Measurements from ENCODE around the gene CTXN1.
A peak's percentile ranks its signal among the peaks of the same experiment; 100 is the strongest.

The CTXN1 gene

DNA sequence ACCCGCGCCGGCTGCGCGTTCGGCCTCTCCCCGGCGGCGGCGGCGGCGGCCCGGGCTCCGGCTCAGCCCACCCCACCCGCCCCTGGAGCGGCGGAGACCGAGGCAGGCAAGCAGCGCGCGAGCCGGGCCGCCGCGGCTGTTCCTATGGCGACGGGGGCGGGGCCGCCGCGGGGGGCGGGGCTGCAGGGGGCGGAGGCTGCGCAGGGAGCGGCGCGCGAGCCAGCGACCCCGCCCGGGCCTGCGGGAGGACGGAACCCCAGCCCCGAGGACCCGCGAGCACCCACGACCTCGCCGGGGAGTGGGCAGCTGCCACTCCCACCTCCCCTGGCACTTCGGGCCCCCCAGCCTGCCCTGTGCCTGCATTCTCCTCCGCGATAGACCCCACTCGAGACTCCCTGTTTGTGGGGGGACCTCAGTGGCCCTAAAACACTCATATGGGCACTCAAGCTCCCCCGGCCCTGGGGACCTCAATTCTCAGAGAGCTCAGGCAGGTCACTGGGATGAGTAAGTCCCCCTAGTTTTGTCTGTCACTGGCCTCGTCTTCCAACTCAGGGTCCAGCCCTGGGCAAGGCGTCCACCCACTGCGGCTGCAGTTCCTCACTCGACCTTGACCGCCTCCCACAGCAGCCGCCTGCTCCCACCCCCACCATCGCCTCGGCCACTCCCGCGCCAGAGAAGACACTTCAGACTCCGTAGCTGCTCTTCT, at the start of gene CTXN1:
Gene CTXN1 (minus strand): TSS at position 115 of the 706 bp plus-strand sequence. CDS start 597 bp downstream, outside the sequence.
- H3K9me3 Mint-ChIP-seq = no peaks in the 10 kb centered on the region
- peaks cover 22% of the 10 kb centered on the region for H3K36me3 Mint-ChIP-seq (ENCODE audit: low read depth)
- H3K4me1 Mint-ChIP-seq (ENCODE audit: low read depth) = peaks cover 34% of the 10 kb centered on the region
- no peaks in the 10 kb centered on the region for H3K27me3 Mint-ChIP-seq
- peak within 1 kb of the TSS; percentile 76 for H3K4me3 Mint-ChIP-seq
- H3K27ac Mint-ChIP-seq = no peak within 1 kb of the TSS

DNA sequence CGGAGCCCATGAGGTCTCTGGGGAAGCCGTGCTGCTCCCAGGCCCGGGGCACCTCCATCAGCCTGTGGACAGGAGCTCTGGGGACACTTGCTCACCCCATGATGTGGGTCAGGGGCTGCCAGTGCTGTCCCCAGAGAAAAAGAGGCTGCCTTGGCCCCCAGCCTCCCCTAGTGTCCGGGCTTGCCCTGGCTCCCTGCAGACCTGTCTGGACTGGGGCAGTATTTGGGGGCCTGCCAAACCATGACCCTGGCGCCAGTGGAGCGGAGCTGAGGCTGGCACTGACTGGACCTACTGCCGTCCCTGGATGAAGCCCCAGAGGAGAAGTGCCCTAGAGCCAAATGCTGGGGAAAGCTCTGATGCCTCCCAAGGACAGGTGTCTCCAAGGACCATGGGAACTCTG, 49.1 kb upstream of the CTXN1 start:
- Mint-ChIP-seq H3K27me3 (no peaks in the 10 kb centered on the region), H3K4me1 (ENCODE audit: low read depth) (no peaks in the 10 kb centered on the region), H3K36me3 (ENCODE audit: low read depth) (peaks cover 27% of the 10 kb centered on the region), H3K9me3 (no peaks in the 10 kb centered on the region), H3K27ac (no peak overlapping the region), H3K4me3 (no peak overlapping the region)

- Mint-ChIP-seq H3K4me3 (no peak overlapping the region), H3K36me3 (ENCODE audit: low read depth) (peaks cover 28% of the 10 kb centered on the region), H3K27ac (no peak overlapping the region), H3K9me3 (no peaks in the 10 kb centered on the region), H3K27me3 (no peaks in the 10 kb centered on the region), H3K4me1 (ENCODE audit: low read depth) (no peaks in the 10 kb centered on the region)
Observed at GRCh38 chr19:7973883-7974282, 47.9 kb upstream of the CTXN1 start.

GRCh38 chr19:7971553-7972520, 45.9 kb upstream of the CTXN1 start:
- no peak overlapping the region for H3K27ac Mint-ChIP-seq
- no peaks in the 10 kb centered on the region for H3K27me3 Mint-ChIP-seq
- H3K36me3 Mint-ChIP-seq (ENCODE audit: low read depth) = peaks cover 28% of the 10 kb centered on the region
- no peaks in the 10 kb centered on the region for H3K9me3 Mint-ChIP-seq
- no peak overlapping the region for H3K4me3 Mint-ChIP-seq
- no peaks in the 10 kb centered on the region for H3K4me1 Mint-ChIP-seq (ENCODE audit: low read depth)

- no peak overlapping the region for H3K4me3 Mint-ChIP-seq
- H3K27ac Mint-ChIP-seq = no peak overlapping the region
- H3K36me3 Mint-ChIP-seq (ENCODE audit: low read depth) = peaks cover 32% of the 10 kb centered on the region
- H3K9me3 Mint-ChIP-seq = no peaks in the 10 kb centered on the region
- H3K27me3 Mint-ChIP-seq = no peaks in the 10 kb centered on the region
- H3K4me1 Mint-ChIP-seq (ENCODE audit: low read depth) = no peaks in the 10 kb centered on the region
Observed at GRCh38 chr19:7970716-7971448, 44.9 kb upstream of the CTXN1 start.

DNA sequence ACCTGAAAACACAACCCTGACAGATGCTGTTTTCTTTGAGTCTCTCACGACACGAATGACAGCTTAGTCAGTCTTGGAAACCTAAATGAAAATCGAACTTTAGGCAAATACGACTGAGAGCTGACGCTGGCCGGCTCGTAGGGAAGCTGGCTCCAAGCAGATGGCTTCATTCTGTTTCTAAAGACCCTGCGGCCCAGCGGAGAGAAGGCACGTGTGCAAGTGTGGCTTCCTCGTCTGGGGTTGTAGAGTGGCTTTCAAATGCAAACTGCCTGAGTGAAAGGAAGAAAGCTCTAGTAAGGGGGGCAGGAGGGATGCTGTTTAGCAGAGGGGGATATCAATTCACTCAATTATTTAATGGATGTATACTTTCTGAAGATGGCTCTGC, 43.6 kb upstream of the CTXN1 start:
- Mint-ChIP-seq H3K9me3 (no peaks in the 10 kb centered on the region), H3K36me3 (ENCODE audit: low read depth) (peaks cover 39% of the 10 kb centered on the region), H3K27me3 (no peaks in the 10 kb centered on the region), H3K4me3 (no peak overlapping the region), H3K4me1 (ENCODE audit: low read depth) (no peaks in the 10 kb centered on the region), H3K27ac (no peak overlapping the region)

DNA sequence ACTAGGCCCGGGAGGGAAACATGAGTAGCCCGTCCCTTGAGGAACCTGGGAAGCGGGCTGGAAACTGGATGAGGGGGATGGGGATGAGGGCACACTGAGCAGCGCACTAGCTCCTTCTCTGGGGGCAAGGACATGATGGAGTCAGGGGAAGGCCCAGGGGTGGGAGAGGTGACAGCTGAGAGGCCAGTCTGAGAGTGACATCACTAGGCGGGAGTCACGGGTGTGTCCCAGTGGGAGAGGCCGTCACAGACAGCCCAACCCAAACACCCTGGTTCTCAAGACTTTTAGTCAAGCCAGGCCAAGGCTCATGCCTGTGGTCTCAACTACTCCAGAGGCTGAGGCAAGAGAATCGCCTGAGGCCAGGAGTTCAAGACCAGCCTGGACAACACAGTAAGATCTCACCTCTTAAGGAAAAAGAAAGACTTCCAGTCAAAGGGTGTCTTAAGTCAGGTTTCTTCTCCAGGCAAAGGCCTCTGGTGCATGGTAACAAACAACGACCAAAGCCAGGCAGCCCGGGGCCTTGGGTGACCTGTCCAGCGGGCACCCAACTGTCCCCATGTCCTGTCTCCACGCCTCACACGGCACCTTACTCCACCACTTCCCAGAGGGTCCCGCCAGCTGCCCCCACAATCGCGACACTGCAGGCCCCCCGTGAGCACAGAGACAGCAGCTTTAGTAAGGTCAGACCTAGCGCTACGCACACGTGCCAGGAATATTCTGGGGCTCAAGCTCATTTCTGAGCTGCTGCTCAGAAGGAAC, 43.0 kb upstream of the CTXN1 start:
- H3K27me3 Mint-ChIP-seq = no peaks in the 10 kb centered on the region
- H3K36me3 Mint-ChIP-seq (ENCODE audit: low read depth) = peaks cover 33% of the 10 kb centered on the region
- no peaks in the 10 kb centered on the region for H3K4me1 Mint-ChIP-seq (ENCODE audit: low read depth)
- no peak overlapping the region for H3K4me3 Mint-ChIP-seq
- no peak overlapping the region for H3K27ac Mint-ChIP-seq
- no peaks in the 10 kb centered on the region for H3K9me3 Mint-ChIP-seq

DNA sequence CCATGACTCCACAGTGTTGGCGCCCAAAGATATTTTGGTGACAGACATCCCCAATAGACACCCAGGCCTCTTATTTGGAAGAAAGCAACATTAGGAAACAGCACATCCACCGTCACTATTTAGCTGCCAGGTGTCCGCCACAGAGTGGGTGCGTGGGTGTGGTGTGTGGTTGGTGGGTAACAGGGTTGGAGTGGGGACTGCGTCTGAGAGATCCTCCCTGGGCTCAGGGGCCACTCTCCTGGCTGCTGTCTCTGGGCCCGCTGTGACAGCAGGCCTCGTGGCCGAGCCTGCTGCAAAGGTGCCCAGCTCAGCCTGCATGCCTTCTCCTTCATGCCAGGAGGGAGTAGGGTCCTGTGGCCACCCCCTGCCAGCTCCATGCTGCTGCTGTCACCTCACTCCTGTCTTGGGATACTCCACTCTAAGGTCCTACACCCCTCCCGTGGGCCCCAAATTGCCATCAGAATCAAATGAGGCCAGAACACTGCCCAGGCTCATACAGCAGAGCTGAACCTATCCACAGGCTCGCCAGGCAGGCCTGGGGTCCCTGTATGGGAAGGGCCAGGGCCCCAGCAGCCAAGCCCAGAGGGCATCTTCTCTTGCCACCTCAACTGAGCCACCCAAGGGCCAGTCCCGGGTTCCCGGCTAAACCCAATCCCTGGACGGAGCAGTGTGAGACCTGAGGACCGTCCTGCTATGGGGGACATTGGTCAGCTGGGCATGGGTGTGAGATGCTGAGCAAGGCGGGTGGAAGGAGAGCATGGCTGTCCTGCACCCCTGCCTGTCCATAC, 42.3 kb upstream of the CTXN1 start:
- Mint-ChIP-seq H3K9me3 (no peaks in the 10 kb centered on the region), H3K36me3 (ENCODE audit: low read depth) (peaks cover 30% of the 10 kb centered on the region), H3K4me3 (no peak overlapping the region), H3K27me3 (no peaks in the 10 kb centered on the region), H3K27ac (no peak overlapping the region), H3K4me1 (ENCODE audit: low read depth) (no peaks in the 10 kb centered on the region)

- Mint-ChIP-seq H3K4me3 (no peak overlapping the region), H3K36me3 (ENCODE audit: low read depth) (peaks cover 39% of the 10 kb centered on the region), H3K27me3 (no peaks in the 10 kb centered on the region), H3K27ac (no peak overlapping the region), H3K4me1 (ENCODE audit: low read depth) (no peaks in the 10 kb centered on the region), H3K9me3 (no peaks in the 10 kb centered on the region)
Observed at GRCh38 chr19:7965921-7966665, 40.2 kb upstream of the CTXN1 start.

- H3K4me3 Mint-ChIP-seq = no peak overlapping the region
- H3K4me1 Mint-ChIP-seq (ENCODE audit: low read depth) = no peaks in the 10 kb centered on the region
- no peaks in the 10 kb centered on the region for H3K9me3 Mint-ChIP-seq
- peak overlapping the region; percentile 55 for H3K27ac Mint-ChIP-seq
- H3K27me3 Mint-ChIP-seq = no peaks in the 10 kb centered on the region
- H3K36me3 Mint-ChIP-seq (ENCODE audit: low read depth) = peaks cover 41% of the 10 kb centered on the region
Observed at GRCh38 chr19:7965259-7965841, 39.4 kb upstream of the CTXN1 start.

DNA sequence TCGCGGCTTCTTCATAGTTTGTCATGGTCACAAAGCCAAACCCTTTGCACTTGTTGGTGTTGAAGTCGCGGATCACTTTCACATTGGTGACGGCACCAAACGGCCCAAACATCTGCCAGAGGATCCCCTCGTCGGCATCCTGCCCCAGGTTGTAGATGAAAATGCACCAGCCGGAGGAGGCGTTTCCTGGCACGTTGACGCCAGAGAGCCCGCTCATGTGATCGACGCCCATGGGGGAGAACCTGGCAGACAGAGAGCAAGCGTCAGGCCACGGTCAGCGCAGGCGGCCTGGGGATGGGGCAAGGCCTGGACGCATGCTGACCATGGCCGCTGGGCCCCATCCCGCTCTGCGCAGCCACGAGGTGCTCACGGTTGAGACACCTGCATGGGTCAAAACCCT, 37.6 kb upstream of the CTXN1 start:
- no peak overlapping the region for H3K4me3 Mint-ChIP-seq
- H3K27me3 Mint-ChIP-seq = no peaks in the 10 kb centered on the region
- H3K27ac Mint-ChIP-seq = no peak overlapping the region
- H3K9me3 Mint-ChIP-seq = no peaks in the 10 kb centered on the region
- H3K4me1 Mint-ChIP-seq (ENCODE audit: low read depth) = peaks cover 7% of the 10 kb centered on the region
- peaks cover 47% of the 10 kb centered on the region for H3K36me3 Mint-ChIP-seq (ENCODE audit: low read depth)

- Mint-ChIP-seq H3K4me3 (no peak overlapping the region), H3K27me3 (no peaks in the 10 kb centered on the region), H3K36me3 (ENCODE audit: low read depth) (peaks cover 50% of the 10 kb centered on the region), H3K4me1 (ENCODE audit: low read depth) (peaks cover 7% of the 10 kb centered on the region), H3K9me3 (no peaks in the 10 kb centered on the region), H3K27ac (no peak overlapping the region)
Observed at GRCh38 chr19:7962644-7963268, 36.8 kb upstream of the CTXN1 start.

Measured in stimulated activated naive CD8-positive, alpha-beta T cell treated with anti-CD3 and anti-CD28 coated beads, Interleukin-15, Interleukin-2, amounts not matched to agents 100 ng/mL and 50 ng/mL, for 24 hours (primary cell).